Stimulated activated memory B cell treated with anti-CD40 and anti-IgM and Interleukin-4, amounts not matched to agents 10 μg/mL and 1 μg/mL and 100 μg/mL, for 72 hours (primary cell): Measurements from ENCODE around the gene NAE1.
"Not testable (repeated sequence)": the region's sequence is repeated elsewhere in the genome, so short reads cannot be mapped to it uniquely, and the experiment has no call there.

Experiments
- ATAC-seq: fragments of 150-1000 bp; cut with Tn5 transposase; 2 replicates; pipeline ENCODE4 v1.10.0; 2021
- H3K27ac Mint-ChIP-seq: one replicate; pipeline ENCODE4 v1.8.0; 2022; ENCODE audit warnings: mild to moderate bottlenecking, mixed read lengths
- H3K27me3 Mint-ChIP-seq: one replicate; pipeline ENCODE4 v1.8.0; 2022; ENCODE audit warnings: mixed read lengths
- H3K36me3 Mint-ChIP-seq: one replicate; pipeline ENCODE4 v1.8.0; 2022; ENCODE audit warnings: mixed read lengths
- H3K4me1 Mint-ChIP-seq: one replicate; pipeline ENCODE4 v1.8.0; 2022; ENCODE audit warnings: mixed read lengths
- H3K4me3 Mint-ChIP-seq: one replicate; pipeline ENCODE4 v1.8.0; 2022; ENCODE audit warnings: mild to moderate bottlenecking, moderate library complexity, mixed read lengths
- H3K9me3 Mint-ChIP-seq: one replicate; pipeline ENCODE4 v1.8.0; 2022; ENCODE audit warnings: mixed read lengths

NAE1 gene

GRCh38 chr16:66798161-66798560 is 32.6 kb downstream of the NAE1 start:
- Mint-ChIP-seq H3K9me3 (no peaks in the 10 kb centered on the region), H3K4me1 (no peaks in the 10 kb centered on the region), H3K27ac (no peak overlapping the region), H3K27me3 (no peaks in the 10 kb centered on the region), H3K4me3 (no peak overlapping the region), H3K36me3 (peaks cover 7% of the 10 kb centered on the region)
- no peak for ATAC-seq

GRCh38 chr16:66793984-66794383 is 36.8 kb downstream of the NAE1 start:
- H3K27ac Mint-ChIP-seq, H3K27me3 Mint-ChIP-seq, H3K4me3 Mint-ChIP-seq, H3K4me1 Mint-ChIP-seq, H3K36me3 Mint-ChIP-seq, ATAC-seq, H3K9me3 Mint-ChIP-seq: not testable (repeated sequence)

GRCh38 chr16:66790130-66790733 is 40.5 kb downstream of the NAE1 start:
- H3K27me3 Mint-ChIP-seq, result no peaks in the 10 kb centered on the region
- H3K4me1 Mint-ChIP-seq, result no peaks in the 10 kb centered on the region

GRCh38 chr16:66787427-66787826 is 43.3 kb downstream of the NAE1 start:
- H3K27me3 Mint-ChIP-seq, result no peaks in the 10 kb centered on the region
- ATAC-seq, result no peak
- no peaks in the 10 kb centered on the region for H3K36me3 Mint-ChIP-seq
- no peaks in the 10 kb centered on the region for H3K9me3 Mint-ChIP-seq
- no peaks in the 10 kb centered on the region for H3K4me1 Mint-ChIP-seq
- H3K4me3 Mint-ChIP-seq, result no peak overlapping the region
- no peak overlapping the region for H3K27ac Mint-ChIP-seq

More at GRCh38 chr16:66790130-66790733, 40.5 kb downstream of the NAE1 start:
- no peaks in the 10 kb centered on the region for H3K9me3 Mint-ChIP-seq
- H3K36me3 Mint-ChIP-seq, result no peaks in the 10 kb centered on the region
- no peak for ATAC-seq
- no peak overlapping the region for H3K4me3 Mint-ChIP-seq
- H3K27ac Mint-ChIP-seq, result no peak overlapping the region

GRCh38 chr16:66786551-66786950 is 44.2 kb downstream of the NAE1 start:
- H3K27ac Mint-ChIP-seq, result no peak overlapping the region
- H3K4me3 Mint-ChIP-seq, result no peak overlapping the region
- no peak for ATAC-seq
- no peaks in the 10 kb centered on the region for H3K4me1 Mint-ChIP-seq
- H3K9me3 Mint-ChIP-seq, result no peaks in the 10 kb centered on the region
- H3K27me3 Mint-ChIP-seq, result no peaks in the 10 kb centered on the region
- H3K36me3 Mint-ChIP-seq, result no peaks in the 10 kb centered on the region

- no peak for ATAC-seq
- Mint-ChIP-seq H3K27me3 (no peaks in the 10 kb centered on the region), H3K36me3 (peaks cover 7% of the 10 kb centered on the region), H3K9me3 (peaks cover 6% of the 10 kb centered on the region), H3K4me3 (no peak overlapping the region), H3K27ac (no peak overlapping the region), H3K4me1 (no peaks in the 10 kb centered on the region)
These were observed 54.3 kb downstream of the NAE1 start for GRCh38 chr16:66776457-66776856.

GRCh38 chr16:66774981-66775380 is 55.8 kb downstream of the NAE1 start:
- peaks cover 6% of the 10 kb centered on the region for H3K9me3 Mint-ChIP-seq
- no peaks in the 10 kb centered on the region for H3K4me1 Mint-ChIP-seq
- no peak for ATAC-seq
- peaks cover 7% of the 10 kb centered on the region for H3K36me3 Mint-ChIP-seq
- no peak overlapping the region for H3K4me3 Mint-ChIP-seq
- H3K27me3 Mint-ChIP-seq, result no peaks in the 10 kb centered on the region
- H3K27ac Mint-ChIP-seq, result no peak overlapping the region

- Mint-ChIP-seq H3K27me3 (peaks cover 5% of the 10 kb centered on the region), H3K4me3 (no peak overlapping the region), H3K36me3 (no peaks in the 10 kb centered on the region), H3K9me3 (no peaks in the 10 kb centered on the region), H3K27ac (no peak overlapping the region), H3K4me1 (no peaks in the 10 kb centered on the region)
- ATAC-seq, result no peak
These were observed 72.7 kb downstream of the NAE1 start for GRCh38 chr16:66758086-66758485.

- Mint-ChIP-seq H3K27me3 (peaks cover 18% of the 10 kb centered on the region), H3K4me1 (peaks cover 20% of the 10 kb centered on the region), H3K4me3 (no peak overlapping the region)
These were observed 76.0 kb downstream of the NAE1 start for GRCh38 chr16:66754819-66755218.

GRCh38 chr16:66754211-66754610 is 76.6 kb downstream of the NAE1 start:
- H3K4me3 Mint-ChIP-seq, result no peak overlapping the region
- no peak overlapping the region for H3K27ac Mint-ChIP-seq
- H3K27me3 Mint-ChIP-seq, result peaks cover 18% of the 10 kb centered on the region
- no peak for ATAC-seq
- H3K9me3 Mint-ChIP-seq, result no peaks in the 10 kb centered on the region
- H3K36me3 Mint-ChIP-seq, result peaks cover 4% of the 10 kb centered on the region
- peaks cover 26% of the 10 kb centered on the region for H3K4me1 Mint-ChIP-seq

More at GRCh38 chr16:66754819-66755218, 76.0 kb downstream of the NAE1 start:
- no peak for ATAC-seq
- no peaks in the 10 kb centered on the region for H3K9me3 Mint-ChIP-seq
- no peaks in the 10 kb centered on the region for H3K36me3 Mint-ChIP-seq
- H3K27ac Mint-ChIP-seq, result no peak overlapping the region

- no peaks in the 10 kb centered on the region for H3K9me3 Mint-ChIP-seq
- H3K4me1 Mint-ChIP-seq, result peaks cover 35% of the 10 kb centered on the region
- H3K27ac Mint-ChIP-seq, result no peak overlapping the region
- peaks cover 18% of the 10 kb centered on the region for H3K27me3 Mint-ChIP-seq
- no peak for ATAC-seq
- H3K36me3 Mint-ChIP-seq, result peaks cover 12% of the 10 kb centered on the region
- H3K4me3 Mint-ChIP-seq, result no peak overlapping the region
These were observed 77.8 kb downstream of the NAE1 start for GRCh38 chr16:66752958-66753357.
